H1 (cell line): ENCODE results near the gene LDLRAD4. TPM values are rescaled to one million over a fixed set of nuclear protein-coding genes. Genes with fewer than 3 reads are reported as not detected.

Experiments used
- CTCF ChIA-PET: fragments of 300-600 bp; sonication (Branson Sonifier 250); formaldehyde crosslinking; loops from one replicate; lab custom pipeline; 2021; ENCODE audit not compliant: partially characterized antibody; lab: Charles Lee
- POLR2A ChIA-PET: fragments of 300-600 bp; sonication (Branson Sonifier 250); formaldehyde crosslinking; loops from one replicate; lab custom pipeline; 2021; ENCODE audit warnings: inconsistent platforms; ENCODE audit not compliant: partially characterized antibody; lab: Charles Lee
- DNase-seq, 2 experiments: peaks; one replicate each; pipeline versions ENCODE4 v3.0.0 to v3.0.0-alpha.2; 2010 to 2022; ENCODE audit warnings: low spot score in 2 of 2, low read depth in 1 of 2, mixed read lengths in 1 of 2
- FAIRE-seq: peaks from 2 replicates; lab custom pipeline; 2011; peaks lifted over from hg19 to GRCh38; lab: Jason Lieb, UNC
- H2AFZ ChIP-seq: 2 replicates; pipeline ENCODE4 v1.8.1; 2012; ENCODE audit warnings: low read length, inconsistent platforms
- H2AK5ac ChIP-seq: 2 replicates; pipeline ENCODE4 v1.6.1; 2013; ENCODE audit warnings: low read depth, low read length
- H2BK120ac ChIP-seq: replicated peaks from 2 replicates; pipeline ENCODE3; 2013; ENCODE audit warnings: low read depth, low read length, inconsistent platforms
- H2BK12ac ChIP-seq: 2 replicates; pipeline ENCODE4 v1.6.1; 2013; ENCODE audit warnings: low read depth, low read length
- H2BK15ac ChIP-seq: 2 replicates; pipeline ENCODE4 v1.6.1; 2013; ENCODE audit warnings: low read length
- H2BK20ac ChIP-seq: 2 replicates; pipeline ENCODE4 v1.6.1; 2013; ENCODE audit warnings: low read length
- H2BK5ac ChIP-seq: 2 replicates; pipeline ENCODE4 v1.6.1; 2013; ENCODE audit warnings: low read depth, low read length
- H3K14ac ChIP-seq: 2 replicates; pipeline ENCODE4 v1.6.1; 2013; ENCODE audit warnings: inconsistent platforms; ENCODE audit not compliant: insufficient read length
- H3K18ac ChIP-seq: 2 replicates; pipeline ENCODE4 v1.6.1; 2013; ENCODE audit warnings: low read length; ENCODE audit errors: extremely low read depth
- H3K23ac ChIP-seq: 2 replicates; pipeline ENCODE4 v1.6.1; 2013; ENCODE audit warnings: inconsistent platforms; ENCODE audit not compliant: insufficient read length
- H3K23me2 ChIP-seq: 2 replicates; pipeline ENCODE4 v1.6.1; 2013; ENCODE audit warnings: low read depth, low read length
- H3K27ac ChIP-seq: 2 replicates; pipeline ENCODE4 v1.6.1; 2011; ENCODE audit warnings: low read depth, low read length, inconsistent platforms
- H3K27me3 ChIP-seq, 4 experiments: replicated peaks in 1 of 4; 1 replicate in 1 of 4; 2 replicates in 3 of 4; pipeline versions ENCODE4 v1.6.1 to v1.8.1; 2011 to 2013; ENCODE audit warnings: low read length in 3 of 4, mild to moderate bottlenecking in 3 of 4, inconsistent platforms in 2 of 4, mixed read lengths in 2 of 4, moderate library complexity in 1 of 4; ENCODE audit not compliant: control insufficient read depth in 3 of 4, insufficient read depth in 3 of 4; ENCODE audit errors: extremely low read depth in 1 of 4
- H3K36me3 ChIP-seq, 4 experiments: 2 replicates each; pipeline versions ENCODE4 v1.6.1 to v1.8.1; 2011 to 2013; ENCODE audit warnings: mild to moderate bottlenecking in 4 of 4, low read length in 3 of 4, moderate library complexity in 2 of 4, control low read depth in 1 of 4, inconsistent platforms in 1 of 4; ENCODE audit not compliant: insufficient read depth in 4 of 4, control insufficient read depth in 2 of 4
- H3K4ac ChIP-seq: replicated peaks from 2 replicates; pipeline ENCODE3; 2013; ENCODE audit warnings: low read length, low read depth, mixed read lengths, inconsistent platforms; ENCODE audit not compliant: insufficient read length
- H3K4me1 ChIP-seq, 4 experiments: replicated peaks in 1 of 4; 1 replicate in 1 of 4; 2 replicates in 3 of 4; pipeline versions ENCODE4 v1.6.1 to v1.8.1; 2011 to 2013; ENCODE audit warnings: low read length in 3 of 4, inconsistent platforms in 2 of 4, mixed read lengths in 1 of 4; ENCODE audit not compliant: insufficient read depth in 4 of 4, control insufficient read depth in 3 of 4
- H3K4me2 ChIP-seq, 2 experiments: 2 replicates each; pipeline versions ENCODE4 v1.6.1 to v1.8.1; 2011 to 2013; ENCODE audit warnings: low read depth in 2 of 2, low read length in 2 of 2, control low read depth in 1 of 2, inconsistent platforms in 1 of 2, mild to moderate bottlenecking in 1 of 2; ENCODE audit not compliant: insufficient read depth in 1 of 2
- H3K4me3 ChIP-seq, 4 experiments: fragments of 200-600, 300-600 bp in 1 of 4; sonication (generic), shearing (Covaris generic), sonication (Bioruptor Twin) in 1 of 4; 2 replicates each; pipeline versions ENCODE4 v1.5.1 to v1.8.1; 2011 to 2016; ENCODE audit warnings: low read length in 4 of 4, low read depth in 3 of 4, control low read depth in 2 of 4, inconsistent platforms in 2 of 4, mild to moderate bottlenecking in 2 of 4, mixed read lengths in 1 of 4, moderate library complexity in 1 of 4; ENCODE audit not compliant: insufficient read depth in 2 of 4; ENCODE audit errors: extremely low read depth in 1 of 4
- H3K56ac ChIP-seq: replicated peaks from 2 replicates; pipeline ENCODE3; 2013; ENCODE audit warnings: low read depth, mild to moderate bottlenecking, mixed read lengths, low read length, inconsistent platforms; ENCODE audit not compliant: insufficient read length
- H3K79me1 ChIP-seq: 2 replicates; pipeline ENCODE4 v1.6.1; 2013; ENCODE audit warnings: low read depth, low read length, control low read depth
- H3K79me2 ChIP-seq, 2 experiments: 2 replicates each; pipeline versions ENCODE4 v1.6.1 to v1.8.1; 2012 to 2013; ENCODE audit warnings: low read length in 2 of 2, mild to moderate bottlenecking in 2 of 2, inconsistent platforms in 1 of 2; ENCODE audit not compliant: insufficient read depth in 2 of 2, control insufficient read depth in 1 of 2
- H3K9ac ChIP-seq, 4 experiments: replicated peaks in 1 of 4; 1 replicate in 1 of 4; 2 replicates in 3 of 4; pipeline versions ENCODE4 v1.6.1 to v1.8.1; 2011 to 2013; ENCODE audit warnings: low read depth in 3 of 4, low read length in 3 of 4, control low read depth in 2 of 4, mild to moderate bottlenecking in 2 of 4, moderate library complexity in 2 of 4, inconsistent platforms in 1 of 4; ENCODE audit errors: extremely low read depth in 1 of 4
- H3K9me3 ChIP-seq, 2 experiments: 2 replicates each; pipeline versions ENCODE4 v1.6.1 to v1.8.1; 2012 to 2013; ENCODE audit warnings: mild to moderate bottlenecking in 2 of 2, moderate library complexity in 2 of 2, control low read depth in 1 of 2, inconsistent platforms in 1 of 2, low read depth in 1 of 2, low read length in 1 of 2, mixed read lengths in 1 of 2; ENCODE audit not compliant: insufficient read depth in 2 of 2
- H4K20me1 ChIP-seq, 2 experiments: replicated peaks in 1 of 2; 2 replicates each; pipeline versions ENCODE3 to v1.8.1; 2011 to 2013; ENCODE audit warnings: inconsistent platforms in 2 of 2, low read length in 2 of 2, mild to moderate bottlenecking in 1 of 2; ENCODE audit not compliant: insufficient read depth in 2 of 2, control insufficient read depth in 1 of 2
- H4K5ac ChIP-seq: 2 replicates; pipeline ENCODE4 v1.6.1; 2013; ENCODE audit warnings: low read length, low read depth, mixed read lengths, inconsistent platforms; ENCODE audit not compliant: insufficient read length
- H4K8ac ChIP-seq: 2 replicates; pipeline ENCODE4 v1.8.0; 2013; ENCODE audit warnings: mild to moderate bottlenecking, moderate library complexity, low read length, inconsistent platforms; ENCODE audit not compliant: insufficient read depth; ENCODE audit errors: extremely low read depth
- H4K91ac ChIP-seq: replicated peaks from 2 replicates; pipeline ENCODE3; 2013; ENCODE audit warnings: low read length, mixed read lengths, inconsistent platforms; ENCODE audit not compliant: insufficient read length
- BCL11A ChIP-seq, 2 experiments: IDR thresholded peaks; one replicate each; pipeline ENCODE4 v1.6.1; 2011; ENCODE audit warnings: low read depth in 2 of 2, low read length in 2 of 2, mild to moderate bottlenecking in 2 of 2
- CTBP2 ChIP-seq: IDR thresholded peaks from 2 replicates; pipeline ENCODE4 v1.7.0; 2011; ENCODE audit warnings: borderline replicate concordance, mild to moderate bottlenecking, moderate library complexity, mixed read lengths, low read length; ENCODE audit not compliant: insufficient read depth, insufficient read length
- EP300 ChIP-seq, 2 experiments: IDR thresholded peaks; 1 replicate in 1 of 2; 2 replicates in 1 of 2; pipeline ENCODE4 v1.6.1; 2011 to 2012; ENCODE audit warnings: low read depth in 2 of 2, low read length in 2 of 2, mild to moderate bottlenecking in 2 of 2, borderline replicate concordance in 1 of 2, inconsistent platforms in 1 of 2, moderate library complexity in 1 of 2
- NRF1 ChIP-seq: IDR thresholded peaks from 2 replicates; pipeline ENCODE4 v1.6.1; 2011; ENCODE audit warnings: mild to moderate bottlenecking, low read depth, low read length, improper control_type of control experiment
- POU5F1 ChIP-seq: IDR thresholded peaks from 2 replicates; pipeline ENCODE4 v1.6.1; 2011; ENCODE audit warnings: low read depth, mild to moderate bottlenecking, low read length, moderate library complexity
- SAP30 ChIP-seq: fragments of 300-600 bp; sonication (generic); IDR thresholded peaks from 2 replicates; pipeline ENCODE4 v1.7.1; 2012; ENCODE audit warnings: low read length, moderate library complexity, mild to moderate bottlenecking, inconsistent platforms; ENCODE audit not compliant: insufficient read depth, insufficient replicate concordance
- SIN3A ChIP-seq, 2 experiments: IDR thresholded peaks in 1 of 2; conservative IDR thresholded peaks in 1 of 2; 2 replicates each; pipeline ENCODE4 v1.6.1; 2011 to 2012; ENCODE audit warnings: low read length in 2 of 2, improper control_type of control experiment in 1 of 2, low read depth in 1 of 2, mild to moderate bottlenecking in 1 of 2
- SP2 ChIP-seq: IDR thresholded peaks from 2 replicates; pipeline ENCODE4 v1.6.1; 2012; ENCODE audit warnings: mild to moderate bottlenecking, low read length, inconsistent platforms
- WGBS, 2 experiments: shearing (Covaris generic) in 1 of 2; methylation state at CpG; one replicate each; pipeline versions ENCODE4 v1.1.6 to v1.1.7; 2013 to 2015; ENCODE audit warnings: low lambda C conversion rate in 2 of 2, mixed read lengths in 2 of 2, inconsistent platforms in 1 of 2, low coverage in 1 of 2, missing lambda C conversion rate in 1 of 2; ENCODE audit not compliant: insufficient replicate concordance in 2 of 2, insufficient coverage in 1 of 2, insufficient read length in 1 of 2; ENCODE audit errors: extremely low coverage in 1 of 2, missing lambda C conversion rate in 1 of 2; 5-methylcytosine and 5-hydroxymethylcytosine counted together
- polyA plus RNA-seq, 7 experiments: library from polyadenylated mRNA; depleted of rRNA in 3 of 7; stranded (reverse) in 5 of 7; unstranded in 2 of 7; fragments of >200 nt in 5 of 7; fragments of 200-250 nt in 2 of 7; gene quantifications; 1 replicate in 5 of 7; 2 replicates in 1 of 7; 4 replicates in 1 of 7; pipeline versions ENCODE4 v1.2.1 to v1.2.3, GENCODE V29; 2011 to 2013; ENCODE audit warnings: missing spikeins in 2 of 7, mixed read lengths in 2 of 7
- total RNA-seq: library from RNA; stranded (reverse); fragmentation: NEBNext Ultra II Directional; extraction: Animal tissue kit (Norgen Biotek cat#: 25700); gene quantifications from 2 replicates; pipeline ENCODE4 v1.2.1, GENCODE V29; 2021
- TF ChIP-seq, protein P1 (sequence below): IDR thresholded peaks from 2 replicates; pipeline ENCODE4 v1.6.1; 2012; ENCODE audit warnings: inconsistent platforms
- TF ChIP-seq, protein P2 (sequence below), 3 experiments: IDR thresholded peaks; 1 replicate in 2 of 3; 2 replicates in 1 of 3; pipeline versions ENCODE4 v1.5.1 to v1.6.1; 2011; ENCODE audit warnings: low read length in 3 of 3, mild to moderate bottlenecking in 3 of 3, inconsistent platforms in 2 of 3, low read depth in 1 of 3, moderate library complexity in 1 of 3; ENCODE audit not compliant: insufficient read depth in 1 of 3; ENCODE audit errors: control extremely low read depth in 1 of 3

The LDLRAD4 gene
- total and polyA plus RNA-seq, 2 of the 8 experiments (the other 6 are each of a cell fraction or from before 2014, with no cell fraction given): 0.77 to 1.4 TPM

GRCh38 chr18:13580991-13581390 lies 362.4 kb downstream of the LDLRAD4 start:
- no peak overlapping the region for H3K23ac ChIP-seq
- no peak for TF ChIP-seq CTBP2
- TF ChIP-seq, protein P1, sequence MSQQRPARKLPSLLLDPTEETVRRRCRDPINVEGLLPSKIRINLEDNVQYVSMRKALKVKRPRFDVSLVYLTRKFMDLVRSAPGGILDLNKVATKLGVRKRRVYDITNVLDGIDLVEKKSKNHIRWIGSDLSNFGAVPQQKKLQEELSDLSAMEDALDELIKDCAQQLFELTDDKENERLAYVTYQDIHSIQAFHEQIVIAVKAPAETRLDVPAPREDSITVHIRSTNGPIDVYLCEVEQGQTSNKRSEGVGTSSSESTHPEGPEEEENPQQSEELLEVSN: no peak
- TF ChIP-seq SIN3A (conservative IDR thresholded peaks at IDR 0.05 in 1 of 2, IDR thresholded peaks at IDR 0.05 in 1 of 2; ENCODE audit: low read depth in 1 of 2, low read length in 2 of 2): no peak
- no peak for TF ChIP-seq BCL11A (IDR thresholded peaks at IDR 0.05; ENCODE audit: low read depth in 2 of 2, low read length in 2 of 2)
- no peak for TF ChIP-seq NRF1
- no peak for TF ChIP-seq SP2
- TF ChIP-seq, protein P2, sequence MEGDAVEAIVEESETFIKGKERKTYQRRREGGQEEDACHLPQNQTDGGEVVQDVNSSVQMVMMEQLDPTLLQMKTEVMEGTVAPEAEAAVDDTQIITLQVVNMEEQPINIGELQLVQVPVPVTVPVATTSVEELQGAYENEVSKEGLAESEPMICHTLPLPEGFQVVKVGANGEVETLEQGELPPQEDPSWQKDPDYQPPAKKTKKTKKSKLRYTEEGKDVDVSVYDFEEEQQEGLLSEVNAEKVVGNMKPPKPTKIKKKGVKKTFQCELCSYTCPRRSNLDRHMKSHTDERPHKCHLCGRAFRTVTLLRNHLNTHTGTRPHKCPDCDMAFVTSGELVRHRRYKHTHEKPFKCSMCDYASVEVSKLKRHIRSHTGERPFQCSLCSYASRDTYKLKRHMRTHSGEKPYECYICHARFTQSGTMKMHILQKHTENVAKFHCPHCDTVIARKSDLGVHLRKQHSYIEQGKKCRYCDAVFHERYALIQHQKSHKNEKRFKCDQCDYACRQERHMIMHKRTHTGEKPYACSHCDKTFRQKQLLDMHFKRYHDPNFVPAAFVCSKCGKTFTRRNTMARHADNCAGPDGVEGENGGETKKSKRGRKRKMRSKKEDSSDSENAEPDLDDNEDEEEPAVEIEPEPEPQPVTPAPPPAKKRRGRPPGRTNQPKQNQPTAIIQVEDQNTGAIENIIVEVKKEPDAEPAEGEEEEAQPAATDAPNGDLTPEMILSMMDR (IDR thresholded peaks at IDR 0.05; ENCODE audit: control extremely low read depth in 1 of 3, insufficient read depth in 1 of 3, low read depth in 1 of 3, low read length in 3 of 3): no peak
- no peak for TF ChIP-seq SAP30
- TF ChIP-seq EP300 (IDR thresholded peaks at IDR 0.05; ENCODE audit: borderline replicate concordance in 1 of 2, low read depth in 2 of 2, low read length in 2 of 2): no peak
- TF ChIP-seq POU5F1: no peak
- H3K23me2 ChIP-seq: no peaks in the 10 kb centered on the region
- H2BK12ac ChIP-seq: no peak overlapping the region
- ChIA-PET POLR2A (no interaction called here), CTCF (interaction anchor here (0.6 to 1.0 kb wide), 4 partner anchors 15 to 57 kb away, joined by 3 read pairs; no protein-coding TSS in a partner anchor)
- no peak overlapping the region for H3K27ac ChIP-seq
- H2AK5ac ChIP-seq: no peak overlapping the region
- no peak overlapping the region for H2AFZ ChIP-seq
- H2BK120ac ChIP-seq: no peak overlapping the region
- H2BK5ac ChIP-seq: no peak overlapping the region
- FAIRE-seq: no peak
- no peak overlapping the region for H3K4me2 ChIP-seq
- WGBS, 2 experiments: 95% methylated on average over 4 of the region's 4 CpGs; no CpG with 5 or more reads in 1 of the 2 experiments
- H3K27me3 ChIP-seq: no peaks in the 10 kb centered on the region
- no peak for DNase-seq
- no peaks in the 10 kb centered on the region for H3K79me2 ChIP-seq
- no peak overlapping the region for H4K91ac ChIP-seq
- H3K9ac ChIP-seq: no peak overlapping the region
- H4K5ac ChIP-seq: no peak overlapping the region
- H3K79me1 ChIP-seq: no peaks in the 10 kb centered on the region
- no peak overlapping the region for H3K4me3 ChIP-seq
- H3K14ac ChIP-seq: no peak overlapping the region
- no peak overlapping the region for H2BK20ac ChIP-seq
- H3K4me1 ChIP-seq: no peaks in the 10 kb centered on the region; a peak in 1 of 7 replicates
- H3K56ac ChIP-seq: no peak overlapping the region
- H4K20me1 ChIP-seq: no peaks in the 10 kb centered on the region
- H3K4ac ChIP-seq: no peak overlapping the region
- H2BK15ac ChIP-seq: no peak overlapping the region
- H3K18ac ChIP-seq: no peak overlapping the region
- no peak overlapping the region for H4K8ac ChIP-seq
- H3K9me3 ChIP-seq: no peaks in the 10 kb centered on the region
- no peaks in the 10 kb centered on the region for H3K36me3 ChIP-seq
